CD14-positive monocyte (primary cell): ENCODE measurements around the gene NLE1. TPM values are rescaled to one million over a fixed set of nuclear protein-coding genes. Genes with fewer than 3 reads are reported as not detected.

Source experiments
- DNase-seq, 3 donors: peaks; one replicate each; pipeline ENCODE4 v3.0.0-alpha.2; 2011 to 2022
- H2AFZ ChIP-seq: 2 replicates; pipeline ENCODE4 v1.6.0; 2012; ENCODE audit warnings: mild to moderate bottlenecking, low read depth, low read length, inconsistent platforms; ENCODE audit not compliant: insufficient read depth, poor library complexity, severe bottlenecking
- H3K27ac ChIP-seq, 2 donors: 1 replicate in 1 of 2; 2 replicates in 1 of 2; pipeline ENCODE4 v1.5.1; 2012 to 2013; ENCODE audit warnings: low read length in 2 of 2, control low read depth in 1 of 2, inconsistent platforms in 1 of 2, low read depth in 1 of 2, mild to moderate bottlenecking in 1 of 2
- H3K27me3 ChIP-seq, 2 donors: one replicate each; pipeline versions ENCODE4 v1.6.0 to v1.6.1; 2011 to 2013; ENCODE audit warnings: low read length in 2 of 2; ENCODE audit not compliant: control insufficient read depth in 2 of 2, insufficient read depth in 2 of 2
- H3K36me3 ChIP-seq, 2 donors: replicated peaks in 1 of 2; 1 replicate in 1 of 2; 2 replicates in 1 of 2; pipeline versions ENCODE4 v1.5.1 to v1.6.1; 2012 to 2013; ENCODE audit warnings: low read length in 2 of 2, control low read depth in 1 of 2, inconsistent platforms in 1 of 2, mild to moderate bottlenecking in 1 of 2; ENCODE audit not compliant: insufficient read depth in 2 of 2, control insufficient read depth in 1 of 2
- H3K4me1 ChIP-seq, 2 donors: 1 replicate in 1 of 2; 2 replicates in 1 of 2; pipeline versions ENCODE4 v1.5.1 to v1.6.1; 2012 to 2013; ENCODE audit warnings: low read length in 2 of 2, control low read depth in 1 of 2, inconsistent platforms in 1 of 2, mild to moderate bottlenecking in 1 of 2, moderate library complexity in 1 of 2; ENCODE audit not compliant: insufficient read depth in 2 of 2, control insufficient read depth in 1 of 2
- H3K4me2 ChIP-seq: replicated peaks from 2 replicates; pipeline ENCODE3; 2012; ENCODE audit warnings: low read length, moderate library complexity, mild to moderate bottlenecking; ENCODE audit not compliant: poor library complexity, severe bottlenecking; ENCODE audit errors: extremely low read depth
- H3K4me3 ChIP-seq, 3 experiments: fragments of 200-600 bp in 1 of 3; sonication (generic) in 1 of 3; replicated peaks in 1 of 3; 1 replicate in 2 of 3; 2 replicates in 1 of 3; pipeline ENCODE4 v1.5.1; 2011 to 2013; ENCODE audit warnings: low read length in 3 of 3, mild to moderate bottlenecking in 3 of 3, control low read depth in 2 of 3, low read depth in 2 of 3, inconsistent platforms in 1 of 3, moderate library complexity in 1 of 3
- H3K79me2 ChIP-seq: 2 replicates; pipeline ENCODE4 v1.6.0; 2012; ENCODE audit warnings: mild to moderate bottlenecking, control low read depth, inconsistent platforms, low read length, moderate library complexity; ENCODE audit not compliant: insufficient read depth
- H3K9ac ChIP-seq: 2 replicates; pipeline ENCODE4 v1.6.0; 2017; ENCODE audit warnings: low read length, mild to moderate bottlenecking; ENCODE audit not compliant: insufficient read depth, poor library complexity, severe bottlenecking
- H3K9me3 ChIP-seq, 2 donors: replicated peaks in 1 of 2; 1 replicate in 1 of 2; 2 replicates in 1 of 2; pipeline versions ENCODE4 v1.5.1 to v1.6.1; 2012 to 2013; ENCODE audit warnings: low read length in 2 of 2, control low read depth in 1 of 2; ENCODE audit not compliant: control insufficient read depth in 1 of 2, insufficient read depth in 1 of 2
- H4K20me1 ChIP-seq: 2 replicates; pipeline ENCODE4 v1.6.0; 2012; ENCODE audit warnings: mild to moderate bottlenecking, low read length, control low read depth, moderate library complexity; ENCODE audit not compliant: insufficient read depth
- H3K27ac Mint-ChIP-seq, 7 donors: one replicate each; pipeline ENCODE4 v1.8.0; 2020; ENCODE audit warnings: mild to moderate bottlenecking in 7 of 7, mixed read lengths in 7 of 7, moderate library complexity in 6 of 7, inconsistent platforms in 2 of 7
- H3K27me3 Mint-ChIP-seq, 3 donors: one replicate each; pipeline ENCODE4 v1.8.0; 2021 to 2022; ENCODE audit warnings: low read depth in 3 of 3, mild to moderate bottlenecking in 3 of 3, mixed read lengths in 3 of 3, moderate library complexity in 3 of 3, inconsistent platforms in 1 of 3
- H3K36me3 Mint-ChIP-seq, 2 donors: one replicate each; pipeline ENCODE4 v1.8.0; 2020; ENCODE audit warnings: mixed read lengths in 2 of 2, inconsistent platforms in 1 of 2, mild to moderate bottlenecking in 1 of 2
- H3K4me1 Mint-ChIP-seq: one replicate; pipeline ENCODE4 v1.8.0; 2020; ENCODE audit warnings: mild to moderate bottlenecking, mixed read lengths
- H3K4me3 Mint-ChIP-seq, 2 donors: one replicate each; pipeline ENCODE4 v1.8.0; 2020; ENCODE audit warnings: mild to moderate bottlenecking in 2 of 2, mixed read lengths in 2 of 2, moderate library complexity in 1 of 2
- H3K9me3 Mint-ChIP-seq, 7 donors: one replicate each; pipeline ENCODE4 v1.8.0; 2020 to 2022; ENCODE audit warnings: mixed read lengths in 7 of 7, mild to moderate bottlenecking in 6 of 7, moderate library complexity in 6 of 7, inconsistent platforms in 2 of 7
- WGBS: methylation state at CpG from one replicate; pipeline ENCODE4 v1.1.5; 2013; ENCODE audit warnings: missing lambda C conversion rate; ENCODE audit not compliant: insufficient coverage; 5-methylcytosine and 5-hydroxymethylcytosine counted together
- intact Hi-C, 2 donors: fragments of 100-400 bp; cut with micrococcal nuclease; formaldehyde crosslinking; loops; one replicate each; pipeline versions ENCODE4 v1.15.0 to v1.15.1; 2023
- polyA plus RNA-seq, 3 donors: library from polyadenylated mRNA; depleted of rRNA in 1 of 3; unstranded in 2 of 3; stranded (reverse) in 1 of 3; fragments of 300-500 nt in 2 of 3; fragments of >200 nt in 1 of 3; fragmentation: Illumina TruSeq in 2 of 3; gene quantifications; 1 replicate in 2 of 3; 2 replicates in 1 of 3; pipeline ENCODE4 v1.2.3, GENCODE V29; 2012 to 2021
- small RNA-seq: library from RNA; depleted of rRNA; stranded (forward); fragments of <200 nt; gene quantifications from one replicate; pipeline ENCODE3, GENCODE V24; 2012; ENCODE audit warnings: low read depth; ENCODE audit not compliant: insufficient read length
- TF ChIP-seq, protein P1 (sequence below): fragments of 200-600 bp; IDR thresholded peaks from one replicate; pipeline ENCODE4 v1.8.0; 2022; ENCODE audit warnings: antibody characterized with exemption, mild to moderate bottlenecking

The NLE1 gene
- polyA plus RNA-seq, 3 donors, result 1.6 to 3.6 (median 2.2) TPM

DNA sequence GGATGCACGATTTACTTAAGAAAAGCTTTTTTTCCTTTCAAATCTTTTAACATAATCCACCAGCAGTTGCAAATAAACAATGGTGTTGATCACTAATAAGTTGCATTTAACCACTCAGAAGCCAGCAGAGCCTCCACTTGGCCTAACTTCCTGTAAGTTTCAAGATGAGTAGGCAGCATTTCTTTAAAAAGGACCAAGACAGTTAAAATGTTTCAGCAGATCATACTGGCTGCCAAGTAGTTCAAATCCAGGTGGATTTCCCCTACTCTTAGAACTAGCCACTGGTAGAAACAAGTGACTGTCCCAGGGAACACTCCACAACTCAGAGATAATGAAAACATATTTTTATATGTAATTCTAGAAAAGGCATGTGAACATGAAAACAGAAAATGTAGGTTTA is 61.6 kb downstream of the NLE1 start:
- Histone ChIP-seq H3K9me3 (no peaks in the 10 kb centered on the region), H3K79me2 (peaks cover 95% of the 10 kb centered on the region)

DNA sequence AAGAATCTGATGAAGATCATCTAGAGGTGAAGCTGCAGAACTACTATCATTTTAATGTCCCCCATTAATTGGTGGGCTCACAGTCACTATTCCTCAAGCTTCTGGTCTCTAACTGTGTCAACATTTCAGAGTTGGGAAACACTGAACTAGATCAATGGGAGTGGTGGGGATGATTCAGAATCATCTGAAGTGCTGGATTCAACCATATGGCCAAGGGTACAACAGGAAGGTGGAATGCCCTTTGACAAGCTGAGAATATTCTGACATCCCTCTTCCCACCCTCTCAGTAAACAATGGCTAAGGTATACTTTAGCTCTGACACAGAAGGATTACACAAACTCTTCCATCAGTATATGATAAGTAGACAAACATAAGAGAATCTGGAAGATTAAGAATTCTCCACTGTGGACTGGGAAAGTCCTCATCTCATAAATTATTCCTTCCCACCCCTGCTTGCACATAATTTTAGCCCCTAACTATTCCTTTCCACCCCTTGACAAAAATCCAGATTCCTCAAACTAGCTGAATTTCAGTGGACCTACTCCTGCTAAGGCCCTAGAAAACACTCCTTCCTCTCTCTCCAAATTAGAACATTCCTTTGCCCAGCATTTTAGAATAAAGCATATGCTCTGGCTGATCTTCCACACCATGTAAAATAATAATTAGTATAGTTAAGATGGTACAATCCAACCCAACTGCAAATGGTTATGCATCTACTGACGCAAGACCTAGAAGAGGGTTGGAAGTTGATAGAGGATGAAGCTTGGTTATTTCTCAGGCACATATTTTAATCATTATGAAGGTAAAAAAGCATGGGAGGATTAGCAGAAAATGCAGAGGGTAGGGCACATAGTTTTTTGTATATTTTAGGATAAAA is 62.3 kb downstream of the NLE1 start:
- peak in 1 of 3 donors; percentile 23 for DNase-seq
- H3K9me3 Mint-ChIP-seq, result no peaks in the 10 kb centered on the region
- H3K4me3 Mint-ChIP-seq, result no peak overlapping the region
- H3K79me2 ChIP-seq, result peaks cover 95% of the 10 kb centered on the region
- H3K4me1 ChIP-seq, result peaks cover 10 to 14% of the 10 kb centered on the region in 2 donors
- no peaks in the 10 kb centered on the region for H3K27me3 ChIP-seq
- H4K20me1 ChIP-seq, result peaks cover 42% of the 10 kb centered on the region
- TF ChIP-seq, protein P1, sequence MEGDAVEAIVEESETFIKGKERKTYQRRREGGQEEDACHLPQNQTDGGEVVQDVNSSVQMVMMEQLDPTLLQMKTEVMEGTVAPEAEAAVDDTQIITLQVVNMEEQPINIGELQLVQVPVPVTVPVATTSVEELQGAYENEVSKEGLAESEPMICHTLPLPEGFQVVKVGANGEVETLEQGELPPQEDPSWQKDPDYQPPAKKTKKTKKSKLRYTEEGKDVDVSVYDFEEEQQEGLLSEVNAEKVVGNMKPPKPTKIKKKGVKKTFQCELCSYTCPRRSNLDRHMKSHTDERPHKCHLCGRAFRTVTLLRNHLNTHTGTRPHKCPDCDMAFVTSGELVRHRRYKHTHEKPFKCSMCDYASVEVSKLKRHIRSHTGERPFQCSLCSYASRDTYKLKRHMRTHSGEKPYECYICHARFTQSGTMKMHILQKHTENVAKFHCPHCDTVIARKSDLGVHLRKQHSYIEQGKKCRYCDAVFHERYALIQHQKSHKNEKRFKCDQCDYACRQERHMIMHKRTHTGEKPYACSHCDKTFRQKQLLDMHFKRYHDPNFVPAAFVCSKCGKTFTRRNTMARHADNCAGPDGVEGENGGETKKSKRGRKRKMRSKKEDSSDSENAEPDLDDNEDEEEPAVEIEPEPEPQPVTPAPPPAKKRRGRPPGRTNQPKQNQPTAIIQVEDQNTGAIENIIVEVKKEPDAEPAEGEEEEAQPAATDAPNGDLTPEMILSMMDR, result no peak
- no peak overlapping the region for H2AFZ ChIP-seq
- H3K27me3 Mint-ChIP-seq, result no peaks in the 10 kb centered on the region
- H3K4me2 ChIP-seq, result no peak overlapping the region
- H3K4me1 Mint-ChIP-seq, result peaks cover 35% of the 10 kb centered on the region
- intact Hi-C loops, result no loop called here
- WGBS, result no CpG with 5 or more reads among the region's 1 CpG
- H3K4me3 ChIP-seq, result no peak overlapping the region
- H3K27ac ChIP-seq, result peak overlapping the region in 1 of 2 donors; percentile 16
- no peaks in the 10 kb centered on the region for H3K36me3 ChIP-seq
- peak overlapping the region in 1 of 7 donors; percentile 16 for H3K27ac Mint-ChIP-seq
- no peak overlapping the region for H3K9ac ChIP-seq
- H3K36me3 Mint-ChIP-seq, result peaks cover 0 to 10% of the 10 kb centered on the region in 2 donors
- no peaks in the 10 kb centered on the region for H3K9me3 ChIP-seq

More for the DNA sequence above, 61.6 kb downstream of the NLE1 start:
- WGBS, result no CpG with 5 or more reads among the region's 1 CpG
- H3K36me3 ChIP-seq, result no peaks in the 10 kb centered on the region
- peaks cover 6 to 7% of the 10 kb centered on the region in 2 donors for H3K4me1 ChIP-seq
- Mint-ChIP-seq H3K4me3 (no peak overlapping the region), H3K27me3 (no peaks in the 10 kb centered on the region), H3K36me3 (peaks cover 0 to 12% of the 10 kb centered on the region in 2 donors), H3K4me1 (peaks cover 27% of the 10 kb centered on the region), H3K9me3 (no peaks in the 10 kb centered on the region), H3K27ac (peak overlapping the region in 1 of 7 donors; percentile 6)
- no peaks in the 10 kb centered on the region for H3K27me3 ChIP-seq
- TF ChIP-seq, protein P1, result no peak
- DNase-seq, result no peak
- peaks cover 36% of the 10 kb centered on the region for H4K20me1 ChIP-seq
- no peak overlapping the region for H3K4me2 ChIP-seq
- H2AFZ ChIP-seq, result no peak overlapping the region
- no peak overlapping the region for H3K4me3 ChIP-seq
- H3K9ac ChIP-seq, result no peak overlapping the region
- H3K27ac ChIP-seq, result peak overlapping the region in 1 of 2 donors; percentile 16
- intact Hi-C loops, result no loop called here

Small RNA genes lying within 50 kb of the gene (small RNA-seq; reads per million reads assigned to genes)
- gene RNU6-840P, result not detected

Other genes with a start within 250 kb of the NLE1 start
- 1 to 10 TPM in 2 of 3 donors, under 1 TPM in 1; 0.95 to 1.8 (median 1.4) TPM for gene CCT6B, start 180.8 kb downstream of the NLE1 start, polyA plus RNA-seq
- gene ZNF830, start 180.8 kb downstream of the NLE1 start, polyA plus RNA-seq, result 1 to 10 TPM; 2.1 to 4.7 (median 4.2) TPM
- gene LIG3, start 161.8 kb downstream of the NLE1 start, polyA plus RNA-seq, result 10 to 100 TPM in 1 of 3 donors, 1 to 10 TPM in 2; 6.0 to 14.6 (median 7.5) TPM
- 10 to 100 TPM; 16.1 to 25.1 (median 24.7) TPM for gene RFFL, start 78.6 kb downstream of the NLE1 start, polyA plus RNA-seq
- gene RAD51D, start 22.4 kb downstream of the NLE1 start, polyA plus RNA-seq, result 1 to 10 TPM; 4.4 to 6.9 (median 5.8) TPM
- gene FNDC8, start 20.7 kb downstream of the NLE1 start, polyA plus RNA-seq, result not detected
- gene UNC45B, start 5.5 kb upstream of the NLE1 start, polyA plus RNA-seq, result not detected
- gene SLC35G3, start 52.1 kb upstream of the NLE1 start, polyA plus RNA-seq, result not detected
- gene SLFN5, start 100.8 kb upstream of the NLE1 start, polyA plus RNA-seq, result 1 to 10 TPM; 2.9 to 8.8 (median 5.3) TPM
- 10 to 100 TPM; 34.3 to 46.8 (median 45.6) TPM for gene SLFN11, start 231.3 kb upstream of the NLE1 start, polyA plus RNA-seq